GM18861 (cell line): ENCODE measurements around the gene EIF4E2.
"Not testable (repeated sequence)": the region's sequence is repeated elsewhere in the genome, so short reads cannot be mapped to it uniquely, and the experiment has no call there.

ENCODE experiments used
- ATAC-seq: cut with Tn5 transposase; IDR thresholded peaks from one replicate; pipeline ENCODE4 v1.9.1; 2021; ENCODE audit not compliant: unreplicated experiment

Gene EIF4E2

GRCh38 chr2:232521959-232522622 lies 28.4 kb upstream of the EIF4E2 start:
- no peak for ATAC-seq

GRCh38 chr2:232522623-232523401 lies 27.7 kb upstream of the EIF4E2 start:
- no peak for ATAC-seq

- ATAC-seq = no peak
Observed at GRCh38 chr2:232523402-232523681, 27.1 kb upstream of the EIF4E2 start.

GRCh38 chr2:232523682-232524597 lies 26.5 kb upstream of the EIF4E2 start:
- no peak for ATAC-seq

- no peak for ATAC-seq
Observed at GRCh38 chr2:232524771-232525170, 25.7 kb upstream of the EIF4E2 start.

GRCh38 chr2:232525199-232525598 lies 25.3 kb upstream of the EIF4E2 start:
- no peak for ATAC-seq

GRCh38 chr2:232525791-232526371 lies 24.6 kb upstream of the EIF4E2 start, which contains the start of gene CHRND:
Gene CHRND, plus strand, starts transcription at chr2:232526160. Its CDS starts 56 bp downstream, at chr2:232526216.
- no peak for ATAC-seq

- no peak for ATAC-seq
Observed at GRCh38 chr2:232526372-232526941, 24.0 kb upstream of the EIF4E2 start.

GRCh38 chr2:232527905-232528470 lies 22.5 kb upstream of the EIF4E2 start:
- no peak for ATAC-seq

GRCh38 chr2:232528746-232529460 lies 21.6 kb upstream of the EIF4E2 start:
- no peak for ATAC-seq

GRCh38 chr2:232529806-232530547 lies 20.5 kb upstream of the EIF4E2 start:
- ATAC-seq = no peak

GRCh38 chr2:232530626-232531260 lies 19.7 kb upstream of the EIF4E2 start:
- no peak for ATAC-seq

GRCh38 chr2:232532419-232532818 lies 18.1 kb upstream of the EIF4E2 start:
- ATAC-seq = no peak

GRCh38 chr2:232532821-232533220 lies 17.7 kb upstream of the EIF4E2 start:
- not testable (repeated sequence) for ATAC-seq

GRCh38 chr2:232533944-232534710 lies 16.4 kb upstream of the EIF4E2 start:
- no peak for ATAC-seq

- ATAC-seq = no peak
Observed at GRCh38 chr2:232534940-232535651, 15.4 kb upstream of the EIF4E2 start.

GRCh38 chr2:232535761-232536530 lies 14.5 kb upstream of the EIF4E2 start:
- ATAC-seq = no peak
